H9 (cell line): ENCODE data around the gene C1QTNF1. TPM values are rescaled to one million over a fixed set of nuclear protein-coding genes. Genes with fewer than 3 reads are reported as not detected.

Experiments
- DNase-seq: peaks from one replicate; pipeline ENCODE4 v3.0.0-alpha.2; 2017
- H2AFZ ChIP-seq: one replicate; pipeline ENCODE4 v1.6.1; 2013; ENCODE audit warnings: mild to moderate bottlenecking, low read length, control low read depth, moderate library complexity
- H2AK5ac ChIP-seq: 2 replicates; pipeline ENCODE4 v1.6.1; 2013; ENCODE audit warnings: low read length, control low read depth, mixed read lengths; ENCODE audit not compliant: insufficient read length
- H2BK120ac ChIP-seq: one replicate; pipeline ENCODE4 v1.6.1; 2013; ENCODE audit warnings: low read depth, mild to moderate bottlenecking, low read length, control low read depth, inconsistent platforms; ENCODE audit not compliant: poor library complexity, severe bottlenecking
- H2BK12ac ChIP-seq: 2 replicates; pipeline ENCODE4 v1.6.1; 2013; ENCODE audit warnings: low read length, control low read depth, mixed read lengths, low read depth; ENCODE audit not compliant: insufficient read length
- H2BK15ac ChIP-seq: 2 replicates; pipeline ENCODE4 v1.6.1; 2013; ENCODE audit warnings: low read depth, low read length, control low read depth
- H2BK20ac ChIP-seq: one replicate; pipeline ENCODE4 v1.6.1; 2013; ENCODE audit warnings: low read depth, mild to moderate bottlenecking, low read length, control low read depth, inconsistent platforms; ENCODE audit not compliant: poor library complexity, severe bottlenecking
- H2BK5ac ChIP-seq: 2 replicates; pipeline ENCODE4 v1.6.1; 2013; ENCODE audit warnings: low read length, control low read depth, mixed read lengths; ENCODE audit not compliant: insufficient read length
- H3K14ac ChIP-seq: 2 replicates; pipeline ENCODE4 v1.6.1; 2013; ENCODE audit warnings: low read length, control low read depth; ENCODE audit not compliant: insufficient read depth
- H3K18ac ChIP-seq: 2 replicates; pipeline ENCODE4 v1.6.1; 2013; ENCODE audit warnings: low read depth, mild to moderate bottlenecking, mixed read lengths, low read length, control low read depth; ENCODE audit not compliant: insufficient read length
- H3K23ac ChIP-seq: 2 replicates; pipeline ENCODE4 v1.6.1; 2013; ENCODE audit warnings: low read length, control low read depth, mixed read lengths, low read depth; ENCODE audit not compliant: insufficient read length
- H3K23me2 ChIP-seq: 2 replicates; pipeline ENCODE4 v1.6.1; 2013; ENCODE audit warnings: low read depth, mild to moderate bottlenecking, mixed read lengths, low read length, control low read depth; ENCODE audit not compliant: insufficient read length, poor library complexity, severe bottlenecking
- H3K27ac ChIP-seq: 2 replicates; pipeline ENCODE4 v1.5.1; 2013; ENCODE audit warnings: low read length, control low read depth, mixed read lengths, low read depth; ENCODE audit not compliant: insufficient read length
- H3K27me3 ChIP-seq: 2 replicates; pipeline ENCODE4 v1.6.1; 2013; ENCODE audit warnings: low read length, control low read depth, inconsistent platforms; ENCODE audit not compliant: insufficient read depth
- H3K4ac ChIP-seq: 2 replicates; pipeline ENCODE4 v1.6.1; 2013; ENCODE audit warnings: low read depth, mild to moderate bottlenecking, control low read depth, inconsistent platforms, low read length, moderate library complexity
- H3K4me1 ChIP-seq: 2 replicates; pipeline ENCODE4 v1.6.1; 2013; ENCODE audit warnings: low read length, control low read depth, inconsistent platforms; ENCODE audit not compliant: insufficient read depth
- H3K4me2 ChIP-seq: 2 replicates; pipeline ENCODE4 v1.6.1; 2013; ENCODE audit warnings: low read length, control low read depth, mixed read lengths; ENCODE audit not compliant: insufficient read length, insufficient read depth
- H3K56ac ChIP-seq: 2 replicates; pipeline ENCODE4 v1.6.1; 2013; ENCODE audit warnings: low read depth, mild to moderate bottlenecking, mixed read lengths, low read length, control low read depth; ENCODE audit not compliant: insufficient read length
- H3K79me1 ChIP-seq: 2 replicates; pipeline ENCODE4 v1.6.1; 2013; ENCODE audit warnings: low read depth, mild to moderate bottlenecking, moderate library complexity, low read length, control low read depth, inconsistent platforms; ENCODE audit not compliant: insufficient read depth, poor library complexity, severe bottlenecking
- H3K79me2 ChIP-seq: 2 replicates; pipeline ENCODE4 v1.6.1; 2013; ENCODE audit warnings: low read length, control low read depth, inconsistent platforms; ENCODE audit not compliant: insufficient read depth
- H3K9ac ChIP-seq: 2 replicates; pipeline ENCODE4 v1.6.1; 2013; ENCODE audit warnings: low read length, control low read depth, mixed read lengths; ENCODE audit not compliant: insufficient read length; ENCODE audit errors: extremely low read depth
- H3K9me3 ChIP-seq: one replicate; pipeline ENCODE4 v1.6.1; 2013; ENCODE audit warnings: low read depth, low read length, inconsistent platforms; ENCODE audit not compliant: control insufficient read depth
- H3T11ph ChIP-seq: one replicate; pipeline ENCODE4 v1.6.1; 2013; ENCODE audit warnings: mild to moderate bottlenecking, low read length, control low read depth, inconsistent platforms
- H4K20me1 ChIP-seq: one replicate; pipeline ENCODE4 v1.6.1; 2013; ENCODE audit not compliant: control insufficient read depth, insufficient read length, insufficient read depth
- H4K5ac ChIP-seq: 2 replicates; pipeline ENCODE4 v1.6.1; 2013; ENCODE audit warnings: low read depth, mild to moderate bottlenecking, mixed read lengths, low read length, control low read depth; ENCODE audit not compliant: insufficient read length
- H4K8ac ChIP-seq: replicated peaks from 2 replicates; pipeline ENCODE4 v1.6.1; 2013; ENCODE audit warnings: low read length, control low read depth, mixed read lengths, low read depth; ENCODE audit not compliant: insufficient read length
- H4K91ac ChIP-seq: 2 replicates; pipeline ENCODE4 v1.6.1; 2013; ENCODE audit warnings: low read depth, mild to moderate bottlenecking, moderate library complexity, mixed read lengths, low read length, control low read depth; ENCODE audit not compliant: insufficient read length
- H3K27ac Mint-ChIP-seq, 3 experiments: 2 replicates in 2 of 3; 3 replicates in 1 of 3; pipeline ENCODE4 v1.8.0; 2020 to 2021; ENCODE audit warnings: mixed read lengths in 3 of 3, mild to moderate bottlenecking in 1 of 3, moderate library complexity in 1 of 3
- H3K27me3 Mint-ChIP-seq: 2 replicates; pipeline ENCODE4 v1.8.0; 2021; ENCODE audit warnings: low read depth, mild to moderate bottlenecking, moderate library complexity, mixed read lengths
- H3K36me3 Mint-ChIP-seq, 3 experiments: 2 replicates in 2 of 3; 3 replicates in 1 of 3; pipeline ENCODE4 v1.8.0; 2020 to 2021; ENCODE audit warnings: low read depth in 3 of 3, mixed read lengths in 3 of 3; ENCODE audit not compliant: insufficient read depth in 1 of 3
- H3K4me1 Mint-ChIP-seq, 2 experiments: 2 replicates each; pipeline ENCODE4 v1.8.0; 2020; ENCODE audit warnings: mixed read lengths in 2 of 2
- H3K4me3 Mint-ChIP-seq, 2 experiments: 2 replicates in 1 of 2; 3 replicates in 1 of 2; pipeline ENCODE4 v1.8.0; 2020 to 2021; ENCODE audit warnings: mild to moderate bottlenecking in 2 of 2, mixed read lengths in 2 of 2, moderate library complexity in 1 of 2
- H3K9me3 Mint-ChIP-seq, 2 experiments: 2 replicates in 1 of 2; 3 replicates in 1 of 2; pipeline ENCODE4 v1.8.0; 2020; ENCODE audit warnings: mild to moderate bottlenecking in 2 of 2, mixed read lengths in 2 of 2, moderate library complexity in 1 of 2
- WGBS: extraction: QIAGEN DNeasy Blood & Tissue Kit; methylation state at CpG from one replicate; pipeline ENCODE4 v1.1.7; 2013; ENCODE audit warnings: missing lambda C conversion rate, low lambda C conversion rate, mixed read lengths; ENCODE audit not compliant: insufficient read length; ENCODE audit errors: extremely low coverage; 5-methylcytosine and 5-hydroxymethylcytosine counted together
- total RNA-seq: library from RNA; stranded (reverse); gene quantifications from 2 replicates; pipeline ENCODE4 v1.2.1, GENCODE V29; 2021
- TF ChIP-seq, protein P1 (sequence below): fragments of 200-600 bp; sonication (generic); conservative IDR thresholded peaks from 3 replicates; pipeline ENCODE4 v1.8.0; 2021; ENCODE audit warnings: antibody characterized with exemption, mild to moderate bottlenecking

C1QTNF1 gene
- total RNA-seq, 1 experiment from 2014 or later = 0.96 TPM

DNA sequence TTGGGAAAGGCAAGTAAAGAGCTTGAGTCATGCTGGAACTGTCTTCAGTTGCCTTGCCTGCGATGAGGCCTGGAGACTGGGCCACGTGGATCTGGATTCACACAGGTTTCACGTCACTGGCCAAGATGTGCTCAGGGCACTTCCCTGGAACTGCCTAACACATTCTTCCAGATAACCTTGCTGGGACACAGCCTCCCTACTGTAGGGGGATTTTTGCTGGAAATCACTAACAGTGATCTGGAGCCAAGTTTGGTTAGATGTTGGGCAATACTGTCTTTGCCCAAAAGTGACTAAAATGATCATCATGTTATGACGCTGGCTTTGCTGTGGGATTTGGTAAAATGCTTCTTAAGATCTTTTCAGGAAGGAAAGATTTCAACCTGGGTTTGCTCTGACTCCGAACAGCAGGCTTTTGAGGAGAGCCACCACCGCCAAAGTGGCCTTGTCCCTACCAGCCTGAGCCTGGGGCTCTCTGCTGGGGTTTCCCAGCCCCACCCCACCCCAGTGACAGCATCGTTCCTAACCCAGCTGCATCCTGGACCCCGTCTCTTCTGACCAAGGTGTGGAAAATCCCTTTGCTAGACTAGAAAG, 14.7 kb downstream of the C1QTNF1 start:
- Histone ChIP-seq H3K14ac (no peak overlapping the region), H3K56ac (no peak overlapping the region), H4K91ac (no peak overlapping the region), H3K4ac (no peak overlapping the region), H4K20me1 (peaks cover 2% of the 10 kb centered on the region), H2BK20ac (no peak overlapping the region), H2BK15ac (no peak overlapping the region), H3K4me1 (no peaks in the 10 kb centered on the region), H3K4me2 (no peak overlapping the region), H3K79me1 (no peaks in the 10 kb centered on the region), H2BK5ac (no peak overlapping the region), H3K9me3 (no peaks in the 10 kb centered on the region), H3K18ac (no peak overlapping the region), H3K27ac (no peak overlapping the region), H3K23ac (no peak overlapping the region), H3K23me2 (peaks cover 1% of the 10 kb centered on the region), H3K79me2 (no peaks in the 10 kb centered on the region), H3K27me3 (no peaks in the 10 kb centered on the region), H2BK120ac (no peak overlapping the region), H4K8ac (no peak overlapping the region), H3T11ph (no peak overlapping the region), H4K5ac (no peak overlapping the region), H2AFZ (no peak overlapping the region), H2AK5ac (no peak overlapping the region), H2BK12ac (no peak overlapping the region), H3K9ac (no peak overlapping the region)
- peaks cover 74% of the 10 kb centered on the region for H3K27me3 Mint-ChIP-seq
- H3K4me3 Mint-ChIP-seq = no peak overlapping the region
- H3K4me1 Mint-ChIP-seq = peaks cover 0 to 3% of the 10 kb centered on the region in 2 experiments; a peak in 1 of 4 replicates
- TF ChIP-seq, protein P1, sequence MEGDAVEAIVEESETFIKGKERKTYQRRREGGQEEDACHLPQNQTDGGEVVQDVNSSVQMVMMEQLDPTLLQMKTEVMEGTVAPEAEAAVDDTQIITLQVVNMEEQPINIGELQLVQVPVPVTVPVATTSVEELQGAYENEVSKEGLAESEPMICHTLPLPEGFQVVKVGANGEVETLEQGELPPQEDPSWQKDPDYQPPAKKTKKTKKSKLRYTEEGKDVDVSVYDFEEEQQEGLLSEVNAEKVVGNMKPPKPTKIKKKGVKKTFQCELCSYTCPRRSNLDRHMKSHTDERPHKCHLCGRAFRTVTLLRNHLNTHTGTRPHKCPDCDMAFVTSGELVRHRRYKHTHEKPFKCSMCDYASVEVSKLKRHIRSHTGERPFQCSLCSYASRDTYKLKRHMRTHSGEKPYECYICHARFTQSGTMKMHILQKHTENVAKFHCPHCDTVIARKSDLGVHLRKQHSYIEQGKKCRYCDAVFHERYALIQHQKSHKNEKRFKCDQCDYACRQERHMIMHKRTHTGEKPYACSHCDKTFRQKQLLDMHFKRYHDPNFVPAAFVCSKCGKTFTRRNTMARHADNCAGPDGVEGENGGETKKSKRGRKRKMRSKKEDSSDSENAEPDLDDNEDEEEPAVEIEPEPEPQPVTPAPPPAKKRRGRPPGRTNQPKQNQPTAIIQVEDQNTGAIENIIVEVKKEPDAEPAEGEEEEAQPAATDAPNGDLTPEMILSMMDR = no peak
- H3K9me3 Mint-ChIP-seq = peaks cover 4 to 11% of the 10 kb centered on the region in 2 experiments; a peak in 4 of 5 replicates
- H3K36me3 Mint-ChIP-seq = no peaks in the 10 kb centered on the region; a peak in 1 of 7 replicates
- no CpG with 5 or more reads among the region's 8 CpGs for WGBS
- H3K27ac Mint-ChIP-seq = no peak overlapping the region
- no peak for DNase-seq
